ENCODE measurements around the gene TAX1BP1.

TAX1BP1 gene

DNA sequence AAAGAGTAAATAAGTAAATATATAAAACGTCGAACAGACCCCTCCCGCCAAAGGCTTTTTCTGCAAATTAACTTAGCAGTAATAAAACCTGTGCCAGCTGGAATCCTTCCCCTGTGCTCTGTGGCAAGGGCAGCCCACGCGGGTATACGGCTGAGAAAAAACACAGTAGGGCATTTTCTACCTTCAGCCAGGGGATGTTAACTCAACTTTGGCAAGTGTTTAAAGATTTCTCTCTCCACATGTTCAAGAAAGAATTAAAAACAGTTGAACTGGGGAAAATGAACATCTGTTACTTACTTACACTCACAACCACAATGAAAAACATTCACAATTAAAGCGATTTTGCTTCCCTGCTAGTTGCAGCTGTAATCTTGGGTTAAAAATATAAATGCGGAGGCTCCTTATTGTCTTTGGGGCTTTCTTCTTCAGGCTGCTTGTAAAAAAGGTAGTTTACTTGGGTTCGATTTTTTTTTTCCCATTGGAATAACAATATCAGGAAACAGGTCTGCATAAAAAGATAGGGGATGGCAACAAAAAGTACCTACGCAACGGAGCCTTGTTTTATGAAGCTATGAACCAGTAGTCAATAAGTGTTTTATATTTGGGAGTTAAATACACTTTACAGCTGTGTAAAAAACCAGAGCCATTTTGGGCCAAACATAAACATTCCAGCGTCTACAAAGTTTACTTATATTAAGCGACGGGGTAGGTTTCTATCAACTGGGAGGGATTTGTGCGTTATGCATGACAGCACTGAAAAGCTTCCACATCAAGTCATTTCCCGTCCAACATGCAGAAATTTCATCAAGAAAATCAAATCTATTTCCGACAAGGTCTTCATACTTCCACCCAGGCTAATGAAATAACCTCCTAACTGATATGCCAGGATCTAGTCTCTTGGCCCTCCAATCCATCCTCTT is 132.7 kb downstream of the TAX1BP1 start:
- H3K4me3 ChIP-seq (ENCODE audit: low read depth, low read length): no peak overlapping the region
- no peaks in the 10 kb centered on the region for H3K9me3 ChIP-seq (ENCODE audit: control insufficient read depth, insufficient read depth, low read length)
- H3K9ac ChIP-seq (ENCODE audit: low read depth, low read length): no peak overlapping the region
- no peaks in the 10 kb centered on the region for H3K27me3 ChIP-seq (ENCODE audit: control insufficient read depth, insufficient read depth, low read length)
- no peaks in the 10 kb centered on the region for H3K4me1 ChIP-seq (ENCODE audit: control insufficient read depth, insufficient read depth, low read length)
- H3K36me3 ChIP-seq (ENCODE audit: control insufficient read depth, insufficient read depth, low read length): no peaks in the 10 kb centered on the region

GRCh38 chr7:27873981-27874957 is 134.3 kb downstream of the TAX1BP1 start:
- H3K27me3 ChIP-seq (ENCODE audit: control insufficient read depth, insufficient read depth, low read length): no peaks in the 10 kb centered on the region
- no peaks in the 10 kb centered on the region for H3K4me1 ChIP-seq (ENCODE audit: control insufficient read depth, insufficient read depth, low read length)
- no peak overlapping the region for H3K9ac ChIP-seq (ENCODE audit: low read depth, low read length)
- H3K4me3 ChIP-seq (ENCODE audit: low read depth, low read length): no peak overlapping the region
- H3K36me3 ChIP-seq (ENCODE audit: control insufficient read depth, insufficient read depth, low read length): no peaks in the 10 kb centered on the region
- H3K9me3 ChIP-seq (ENCODE audit: control insufficient read depth, insufficient read depth, low read length): no peaks in the 10 kb centered on the region

- H3K4me1 ChIP-seq (ENCODE audit: control insufficient read depth, insufficient read depth, low read length): no peaks in the 10 kb centered on the region
- no peak overlapping the region for H3K9ac ChIP-seq (ENCODE audit: low read depth, low read length)
- H3K36me3 ChIP-seq (ENCODE audit: control insufficient read depth, insufficient read depth, low read length): no peaks in the 10 kb centered on the region
- H3K27me3 ChIP-seq (ENCODE audit: control insufficient read depth, insufficient read depth, low read length): no peaks in the 10 kb centered on the region
- no peak overlapping the region for H3K4me3 ChIP-seq (ENCODE audit: low read depth, low read length)
- H3K9me3 ChIP-seq (ENCODE audit: control insufficient read depth, insufficient read depth, low read length): no peaks in the 10 kb centered on the region
Observed at GRCh38 chr7:27875061-27875460, 135.1 kb downstream of the TAX1BP1 start.

DNA sequence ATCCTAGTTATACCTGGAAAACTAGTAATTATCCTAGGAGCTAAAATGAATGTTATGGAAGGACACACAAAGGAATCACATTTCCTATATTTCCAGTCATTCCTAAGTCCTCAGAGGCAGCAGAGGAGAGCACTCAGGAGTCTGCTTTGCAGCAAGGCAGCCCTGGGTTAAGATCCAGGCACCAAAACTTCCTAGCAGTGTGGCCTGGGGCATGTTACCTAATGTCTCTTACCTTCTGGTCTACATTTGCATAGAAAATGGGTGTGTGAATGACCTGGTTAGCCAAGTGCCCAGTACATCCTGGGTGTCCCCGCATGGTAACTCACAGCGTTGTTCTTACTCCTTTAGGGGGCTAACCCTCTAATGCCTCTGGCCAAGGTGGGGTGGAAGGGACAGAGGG is 135.9 kb downstream of the TAX1BP1 start:
- Histone ChIP-seq H3K9me3 (ENCODE audit: control insufficient read depth, insufficient read depth, low read length) (no peaks in the 10 kb centered on the region), H3K36me3 (ENCODE audit: control insufficient read depth, insufficient read depth, low read length) (no peaks in the 10 kb centered on the region), H3K9ac (ENCODE audit: low read depth, low read length) (no peak overlapping the region), H3K4me3 (ENCODE audit: low read depth, low read length) (no peak overlapping the region), H3K4me1 (ENCODE audit: control insufficient read depth, insufficient read depth, low read length) (no peaks in the 10 kb centered on the region), H3K27me3 (ENCODE audit: control insufficient read depth, insufficient read depth, low read length) (no peaks in the 10 kb centered on the region)

DNA sequence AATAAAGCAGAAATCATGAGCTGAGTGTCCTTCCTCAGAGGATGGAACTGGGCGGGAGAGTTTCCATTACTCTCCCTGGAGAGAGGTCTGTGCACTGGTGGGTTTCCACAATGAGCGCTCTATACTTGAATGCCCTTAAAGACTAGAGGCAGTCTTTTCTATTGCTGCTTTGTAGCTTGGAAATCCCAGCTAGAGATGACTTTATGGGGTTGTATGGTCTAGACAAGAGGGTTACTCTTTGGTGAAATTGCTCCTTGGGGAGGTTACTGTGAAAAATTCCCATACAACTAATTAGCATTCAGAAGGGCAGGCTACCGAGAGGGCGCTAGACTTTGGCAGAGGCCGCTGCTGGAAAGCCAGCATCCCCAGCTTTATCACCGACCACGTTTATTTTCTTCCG is 136.8 kb downstream of the TAX1BP1 start:
- Histone ChIP-seq H3K9ac (ENCODE audit: low read depth, low read length) (no peak overlapping the region), H3K4me1 (ENCODE audit: control insufficient read depth, insufficient read depth, low read length) (no peaks in the 10 kb centered on the region), H3K27me3 (ENCODE audit: control insufficient read depth, insufficient read depth, low read length) (no peaks in the 10 kb centered on the region), H3K9me3 (ENCODE audit: control insufficient read depth, insufficient read depth, low read length) (no peaks in the 10 kb centered on the region), H3K4me3 (ENCODE audit: low read depth, low read length) (no peak overlapping the region), H3K36me3 (ENCODE audit: control insufficient read depth, insufficient read depth, low read length) (no peaks in the 10 kb centered on the region)

Measured in iPS-15b (cell line).